Naive thymus-derived CD8-positive, alpha-beta T cell (primary cell): ENCODE data around the gene LGMN. TPM values are rescaled to one million over a fixed set of nuclear protein-coding genes. Genes with fewer than 3 reads are reported as not detected.
A peak's percentile ranks its signal among the peaks of the same experiment; 100 is the strongest.

Experiments used
- ATAC-seq, 2 donors: fragments of 150-1000 bp; cut with Tn5 transposase in 1 of 2; sonication (Bioruptor Pico), chemical (Tn5 transposase) in 1 of 2; 1 replicate in 1 of 2; 2 replicates in 1 of 2; pipeline ENCODE4 v1.10.0; 2021; ENCODE audit warnings: mild to moderate bottlenecking in 2 of 2, moderate library complexity in 2 of 2
- POLR2A ChIA-PET: fragments of 350-600 bp; sonication (Branson Sonifier 250); formaldehyde crosslinking; loops from one replicate; lab custom pipeline; 2021; ENCODE audit warnings: antibody characterized with exemption; lab: Charles Lee
- DNase-seq, 10 donors: peaks; one replicate each; pipeline versions ENCODE4 v3.0.0 to v3.0.0-alpha.2; 2020 to 2022
- H3K27ac Mint-ChIP-seq, 10 donors: one replicate each; pipeline ENCODE4 v1.8.0; 2020 to 2022; ENCODE audit warnings: mild to moderate bottlenecking in 10 of 10, mixed read lengths in 10 of 10, moderate library complexity in 4 of 10, inconsistent platforms in 1 of 10
- H3K27me3 Mint-ChIP-seq, 5 donors: one replicate each; pipeline ENCODE4 v1.8.0; 2021 to 2022; ENCODE audit warnings: mixed read lengths in 5 of 5
- H3K36me3 Mint-ChIP-seq, 3 donors: one replicate each; pipeline ENCODE4 v1.8.0; 2020 to 2022; ENCODE audit warnings: mixed read lengths in 3 of 3, mild to moderate bottlenecking in 2 of 3, inconsistent platforms in 1 of 3
- H3K4me1 Mint-ChIP-seq, 4 donors: one replicate each; pipeline ENCODE4 v1.8.0; 2021 to 2022; ENCODE audit warnings: mixed read lengths in 4 of 4
- H3K4me3 Mint-ChIP-seq, 10 donors: one replicate each; pipeline ENCODE4 v1.8.0; 2020 to 2022; ENCODE audit warnings: mild to moderate bottlenecking in 10 of 10, mixed read lengths in 10 of 10, moderate library complexity in 6 of 10, inconsistent platforms in 1 of 10
- H3K9me3 Mint-ChIP-seq, 9 donors: one replicate each; pipeline ENCODE4 v1.8.0; 2020 to 2022; ENCODE audit warnings: mixed read lengths in 9 of 9, mild to moderate bottlenecking in 3 of 9, inconsistent platforms in 1 of 9, moderate library complexity in 1 of 9
- polyA plus RNA-seq, 3 donors: library from polyadenylated mRNA; unstranded; fragments of 300-500 nt; fragmentation: Illumina TruSeq; gene quantifications; one replicate each; pipeline ENCODE4 v1.2.3, GENCODE V29; 2021
- total RNA-seq, 8 experiments: library from RNA in 2 of 8; stranded (reverse) in 2 of 8; gene quantifications; one replicate each; pipeline ENCODE4 v1.2.3 and lab custom pipeline; 2021 to 2026

Gene LGMN
- total and polyA plus RNA-seq, 5 experiments from 2014 or later: 17.7 to 38.3 (median 19.6) TPM

DNA sequence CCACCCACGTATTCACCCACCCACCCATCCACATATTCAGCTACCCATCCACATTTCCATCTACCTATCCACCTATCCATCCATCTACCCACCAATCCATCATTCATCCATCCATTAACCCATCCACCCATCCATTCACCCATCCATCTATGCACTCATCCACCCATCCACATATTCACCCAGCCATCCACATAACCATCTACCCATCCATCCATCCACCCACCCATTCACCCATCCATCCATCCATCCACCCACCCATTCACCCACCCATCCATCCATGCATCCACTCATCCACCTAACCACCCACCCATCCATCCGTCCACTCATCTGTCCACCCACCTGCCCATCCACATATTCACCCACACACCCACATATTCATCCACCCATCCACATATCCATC, 70.5 kb downstream of the LGMN start:
- H3K27ac Mint-ChIP-seq: peak overlapping the region in 8 of 10 donors; percentile 24 to 93 (median 88)
- POLR2A ChIA-PET: interaction anchor here (0.6 to 1.0 kb wide), 3 partner anchors 15 to 75 kb away, joined by 3 to 4 read pairs (median 3); no protein-coding TSS in a partner anchor
- no peaks in the 10 kb centered on the region for H3K27me3 Mint-ChIP-seq
- H3K36me3 Mint-ChIP-seq: peaks cover 0 to 90% (median 28%) of the 10 kb centered on the region in 3 donors
- no peak overlapping the region for H3K4me3 Mint-ChIP-seq
- no peaks in the 10 kb centered on the region for H3K9me3 Mint-ChIP-seq
- peaks cover 25 to 68% (median 49%) of the 10 kb centered on the region in 4 donors for H3K4me1 Mint-ChIP-seq
- ATAC-seq (no peak), DNase-seq (no peak)

DNA sequence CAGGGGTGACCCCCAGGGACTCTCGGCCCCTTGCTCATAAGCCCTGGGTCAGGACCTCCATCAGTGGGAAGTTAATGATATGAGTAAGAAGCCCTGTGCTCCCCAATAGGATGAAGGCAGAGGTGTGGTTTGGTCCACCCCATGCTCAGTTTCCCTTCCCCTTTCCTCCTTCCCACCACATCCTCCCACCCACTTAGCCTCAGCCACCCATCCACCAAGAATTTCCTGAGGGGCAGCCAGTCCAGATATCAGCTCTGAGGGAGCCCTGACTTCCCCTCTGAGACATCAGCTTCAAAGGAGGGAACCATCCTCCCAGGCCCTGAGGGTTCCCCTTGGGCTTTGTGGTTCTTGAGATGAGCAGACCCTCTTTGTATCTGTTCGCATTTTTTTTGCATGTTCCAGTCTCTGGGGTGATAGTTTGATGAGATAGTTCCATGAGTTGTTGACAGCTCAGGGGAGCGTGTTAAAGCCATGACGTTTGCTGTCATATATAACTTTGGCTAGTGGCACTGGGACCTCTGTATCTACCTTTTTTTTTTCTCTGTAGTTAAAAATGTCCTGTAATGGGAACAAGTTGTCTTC, 71.2 kb downstream of the LGMN start:
- peak overlapping the region in 4 of 10 donors; percentile 10 to 47 (median 26) for H3K4me3 Mint-ChIP-seq
- no peaks in the 10 kb centered on the region for H3K27me3 Mint-ChIP-seq
- no peaks in the 10 kb centered on the region for H3K9me3 Mint-ChIP-seq
- DNase-seq: peak in 2 of 10 donors; percentile 31 to 32
- peaks cover 29 to 75% (median 56%) of the 10 kb centered on the region in 4 donors for H3K4me1 Mint-ChIP-seq
- peak overlapping the region; percentile 56 to 94 (median 88) for H3K27ac Mint-ChIP-seq
- POLR2A ChIA-PET: interaction anchor here (0.6 to 1.5 kb wide), 5 partner anchors 17 to 75 kb away, joined by 3 to 12 read pairs (median 4); no protein-coding TSS in a partner anchor
- ATAC-seq: peak; percentile 59
- H3K36me3 Mint-ChIP-seq: peaks cover 0 to 90% (median 28%) of the 10 kb centered on the region in 3 donors

DNA sequence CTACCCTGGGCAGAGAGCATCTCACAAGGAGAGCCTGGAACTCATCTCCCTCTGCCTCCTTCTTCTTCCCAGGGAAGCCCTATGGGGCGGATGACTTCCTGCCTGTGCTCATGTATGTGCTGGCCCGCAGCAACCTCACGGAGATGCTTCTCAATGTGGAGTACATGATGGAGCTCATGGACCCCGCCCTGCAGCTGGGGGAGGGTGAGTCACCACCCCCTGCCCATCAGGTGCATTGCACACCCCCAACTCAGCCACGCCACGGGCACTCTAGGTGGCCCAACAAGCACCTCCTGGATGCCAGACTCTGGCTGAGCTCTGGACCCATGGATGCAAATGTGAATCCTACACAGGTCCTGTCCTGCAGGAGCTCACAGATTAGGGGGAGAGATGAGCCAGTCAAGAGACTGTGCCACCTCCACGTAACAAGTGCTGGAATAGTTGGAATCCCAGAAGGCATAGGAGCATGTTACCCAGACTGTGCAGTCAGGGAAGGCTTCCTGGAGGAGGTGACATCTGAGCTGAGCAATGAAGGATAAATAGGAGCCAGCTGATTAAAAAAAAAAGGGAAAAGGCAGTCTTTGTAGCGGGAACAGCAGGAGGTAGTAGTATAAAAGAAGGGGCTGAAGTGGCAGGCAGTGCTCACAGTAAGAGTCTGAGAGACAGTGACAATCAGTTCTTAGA, 71.9 kb downstream of the LGMN start:
- H3K9me3 Mint-ChIP-seq: no peaks in the 10 kb centered on the region
- H3K4me1 Mint-ChIP-seq: peaks cover 29 to 75% (median 60%) of the 10 kb centered on the region in 4 donors
- H3K27ac Mint-ChIP-seq: peak overlapping the region; percentile 56 to 94 (median 89)
- H3K4me3 Mint-ChIP-seq: peak overlapping the region in 4 of 10 donors; percentile 10 to 47 (median 22)
- no peaks in the 10 kb centered on the region for H3K27me3 Mint-ChIP-seq
- no peak for ATAC-seq
- peaks cover 0 to 94% (median 28%) of the 10 kb centered on the region in 3 donors for H3K36me3 Mint-ChIP-seq
- POLR2A ChIA-PET: interaction anchor here (0.6 to 1.5 kb wide), 4 partner anchors 17 to 61 kb away, joined by 3 to 12 read pairs (median 4); no protein-coding TSS in a partner anchor
- DNase-seq: no peak

DNA sequence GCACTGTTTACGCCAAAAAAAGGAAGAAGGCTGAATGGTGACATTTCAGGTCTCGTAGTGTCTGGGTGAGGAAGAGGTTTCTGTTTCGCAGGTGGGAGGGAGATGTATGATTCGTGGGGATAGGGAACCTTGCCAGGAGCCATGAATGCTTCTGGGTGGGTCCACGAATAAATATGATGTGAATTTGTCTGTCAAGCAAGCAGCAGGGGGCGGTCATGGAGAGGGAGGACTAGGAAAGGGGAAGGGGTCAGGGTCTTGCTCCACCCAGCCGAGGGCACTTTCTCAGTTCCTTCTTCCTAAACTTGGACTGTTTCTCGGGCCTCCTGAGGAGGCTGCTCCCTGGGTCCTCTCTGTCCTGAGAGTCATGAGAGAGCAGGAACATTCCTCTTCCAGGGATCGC, 72.5 kb downstream of the LGMN start:
- POLR2A ChIA-PET: interaction anchor here (1.2 to 1.5 kb wide), 2 partner anchors 16 to 23 kb away, joined by 3 to 12 read pairs; no protein-coding TSS in a partner anchor
- H3K27ac Mint-ChIP-seq: peak overlapping the region; percentile 71 to 94 (median 89)
- no peak for ATAC-seq
- H3K9me3 Mint-ChIP-seq: no peaks in the 10 kb centered on the region
- DNase-seq: no peak
- no peaks in the 10 kb centered on the region for H3K27me3 Mint-ChIP-seq
- peaks cover 0 to 94% (median 28%) of the 10 kb centered on the region in 3 donors for H3K36me3 Mint-ChIP-seq
- peak overlapping the region in 9 of 10 donors; percentile 6 to 69 (median 35) for H3K4me3 Mint-ChIP-seq
- peaks cover 28 to 74% (median 59%) of the 10 kb centered on the region in 4 donors for H3K4me1 Mint-ChIP-seq

DNA sequence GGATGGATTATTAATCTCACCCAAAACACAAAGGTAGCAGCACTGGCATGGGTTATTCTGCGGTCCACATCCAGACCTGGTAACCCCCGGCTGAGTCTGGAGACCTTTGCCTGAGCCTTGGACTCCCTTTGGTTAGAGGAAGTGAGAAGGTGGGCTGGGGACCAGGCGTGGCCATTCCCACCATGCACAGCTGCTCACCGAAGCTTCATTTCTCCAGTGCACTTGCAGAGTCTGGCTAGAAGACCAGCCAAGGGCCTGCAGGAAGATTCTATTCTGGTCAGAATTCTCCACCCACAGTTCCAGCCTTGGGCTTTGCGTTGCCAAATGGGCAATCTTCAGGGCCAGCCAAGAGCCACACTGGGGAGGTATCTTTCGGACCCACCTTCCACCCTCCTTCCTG, 73.0 kb downstream of the LGMN start:
- ATAC-seq: no peak
- POLR2A ChIA-PET: interaction anchor here (1.6 to 2.1 kb wide), 3 partner anchors 22 to 65 kb away, joined by 4 to 8 read pairs (median 8); no protein-coding TSS in a partner anchor

DNA sequence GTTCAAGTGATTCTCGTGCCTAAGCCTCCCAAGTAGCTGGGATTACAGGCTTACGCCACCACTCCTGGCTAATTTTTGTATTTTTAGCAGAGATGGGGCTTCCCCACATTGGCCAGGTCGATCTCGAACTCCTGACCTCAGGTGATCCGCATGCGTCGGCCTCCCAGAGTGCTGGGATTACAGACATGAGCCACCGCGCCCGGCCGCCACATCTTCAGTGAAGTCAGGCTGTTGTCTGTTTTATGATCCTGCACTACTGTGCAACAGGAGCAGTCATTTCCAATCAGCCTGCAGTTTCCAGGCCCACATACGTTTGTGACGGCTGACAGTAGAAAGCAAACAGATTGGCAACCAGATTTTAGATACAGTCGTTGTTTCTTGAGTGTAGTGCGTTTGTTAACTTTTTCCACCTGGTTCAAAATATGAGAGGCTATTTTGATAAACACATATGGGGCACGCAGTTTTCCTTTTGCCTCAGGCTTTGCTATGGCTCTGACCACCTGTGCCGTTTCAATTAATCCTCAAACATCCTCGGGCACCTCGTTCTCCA, 74.8 kb downstream of the LGMN start:
- POLR2A ChIA-PET: interaction anchor here (0.7 to 2.1 kb wide), 5 partner anchors 8 to 211 kb away, joined by 3 to 8 read pairs (median 6); no protein-coding TSS in a partner anchor
- Mint-ChIP-seq H3K36me3 (peaks cover 0 to 95% (median 15%) of the 10 kb centered on the region in 3 donors), H3K4me3 (peak overlapping the region in 3 of 10 donors; percentile 7 to 56 (median 19)), H3K4me1 (peaks cover 42 to 86% (median 77%) of the 10 kb centered on the region in 4 donors), H3K27me3 (no peaks in the 10 kb centered on the region), H3K27ac (peak overlapping the region; percentile 34 to 91 (median 78)), H3K9me3 (no peaks in the 10 kb centered on the region)
- peak in 1 of 10 donors; percentile 11 for DNase-seq
- no peak for ATAC-seq

More for the DNA sequence above, 73.0 kb downstream of the LGMN start:
- peaks cover 0 to 96% (median 27%) of the 10 kb centered on the region in 3 donors for H3K36me3 Mint-ChIP-seq
- no peaks in the 10 kb centered on the region for H3K27me3 Mint-ChIP-seq
- peaks cover 32 to 75% (median 62%) of the 10 kb centered on the region in 4 donors for H3K4me1 Mint-ChIP-seq
- H3K27ac Mint-ChIP-seq: peak overlapping the region; percentile 71 to 94 (median 89)
- H3K9me3 Mint-ChIP-seq: no peaks in the 10 kb centered on the region
- peak overlapping the region in 5 of 10 donors; percentile 6 to 52 (median 30) for H3K4me3 Mint-ChIP-seq
- DNase-seq: peak in 1 of 10 donors; percentile 18

DNA sequence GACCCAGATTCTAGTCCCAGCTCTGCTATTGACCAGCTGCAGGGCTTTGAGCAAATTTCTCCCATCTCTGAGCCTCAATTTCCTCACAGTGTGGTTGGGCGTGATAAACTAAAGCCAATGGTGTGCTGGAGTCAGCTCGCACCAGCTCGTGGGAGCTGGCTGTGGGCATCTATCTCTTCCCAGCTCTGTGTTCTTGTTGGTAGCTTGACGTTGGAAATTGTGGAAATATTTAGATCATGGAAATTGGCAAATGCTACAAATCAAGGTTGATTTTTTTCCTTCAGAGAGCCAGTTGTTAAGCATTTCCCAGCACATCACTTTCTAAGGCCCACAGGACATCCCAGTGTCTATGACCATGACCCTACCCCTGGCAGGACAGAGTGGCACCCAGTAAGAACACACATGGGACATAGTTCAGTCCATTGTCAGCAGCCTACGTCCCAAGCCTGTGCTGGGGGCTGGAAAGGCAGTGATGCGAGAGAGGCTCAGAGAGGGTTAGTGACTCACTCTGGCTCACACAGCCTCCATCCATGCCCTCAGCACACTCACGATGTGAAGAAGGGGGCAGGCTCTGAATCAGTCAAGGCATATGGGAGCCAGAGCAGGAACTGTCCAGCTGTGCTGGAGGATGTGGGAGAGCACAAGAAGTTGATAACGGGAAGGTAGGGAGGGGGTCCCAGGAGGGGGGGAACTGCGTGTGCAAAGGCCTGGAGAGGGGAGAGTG, 77.6 kb downstream of the LGMN start:
- DNase-seq (no peak), ATAC-seq (no peak)
- Mint-ChIP-seq H3K27me3 (no peaks in the 10 kb centered on the region), H3K4me1 (peaks cover 38 to 89% (median 83%) of the 10 kb centered on the region in 4 donors), H3K9me3 (no peaks in the 10 kb centered on the region), H3K27ac (peak overlapping the region; percentile 55 to 92 (median 86)), H3K4me3 (no peak overlapping the region), H3K36me3 (peaks cover 0 to 95% (median 12%) of the 10 kb centered on the region in 3 donors)
- POLR2A ChIA-PET: interaction anchor here (0.9 to 3.1 kb wide), 4 partner anchors 10 to 37 kb away, joined by 4 to 30 read pairs (median 6); no protein-coding TSS in a partner anchor

DNA sequence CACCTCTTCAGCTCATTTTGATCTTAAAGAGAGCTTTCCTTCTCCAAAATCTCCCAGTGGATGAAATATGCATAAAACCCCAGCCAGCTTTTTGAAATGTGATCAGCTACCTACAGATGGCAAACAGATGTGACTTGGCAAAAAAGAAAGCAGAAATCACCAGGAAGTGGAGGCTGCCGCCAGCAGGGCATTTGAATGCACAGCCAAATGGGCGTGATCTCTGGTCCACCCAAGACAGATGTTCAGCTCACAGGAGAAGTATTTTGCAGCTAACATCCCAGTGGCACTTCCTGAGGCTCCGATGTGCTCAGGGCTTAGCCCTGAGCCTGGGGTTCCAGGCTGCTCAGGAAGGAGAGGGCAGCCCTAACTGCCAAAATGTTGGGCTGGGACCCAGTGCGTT, 78.3 kb downstream of the LGMN start:
- H3K36me3 Mint-ChIP-seq: peaks cover 0 to 95% (median 14%) of the 10 kb centered on the region in 3 donors
- ATAC-seq (peak; percentile 22 to 51), DNase-seq (no peak)
- H3K4me1 Mint-ChIP-seq: peaks cover 40 to 88% (median 83%) of the 10 kb centered on the region in 4 donors
- peak overlapping the region; percentile 55 to 92 (median 86) for H3K27ac Mint-ChIP-seq
- H3K27me3 Mint-ChIP-seq: no peaks in the 10 kb centered on the region
- peak overlapping the region in 1 of 10 donors; percentile 18 for H3K4me3 Mint-ChIP-seq
- H3K9me3 Mint-ChIP-seq: no peaks in the 10 kb centered on the region
- POLR2A ChIA-PET: interaction anchor here (0.7 to 3.1 kb wide), 6 partner anchors 10 to 1503 kb away, joined by 3 to 30 read pairs (median 5); no protein-coding TSS in a partner anchor

DNA sequence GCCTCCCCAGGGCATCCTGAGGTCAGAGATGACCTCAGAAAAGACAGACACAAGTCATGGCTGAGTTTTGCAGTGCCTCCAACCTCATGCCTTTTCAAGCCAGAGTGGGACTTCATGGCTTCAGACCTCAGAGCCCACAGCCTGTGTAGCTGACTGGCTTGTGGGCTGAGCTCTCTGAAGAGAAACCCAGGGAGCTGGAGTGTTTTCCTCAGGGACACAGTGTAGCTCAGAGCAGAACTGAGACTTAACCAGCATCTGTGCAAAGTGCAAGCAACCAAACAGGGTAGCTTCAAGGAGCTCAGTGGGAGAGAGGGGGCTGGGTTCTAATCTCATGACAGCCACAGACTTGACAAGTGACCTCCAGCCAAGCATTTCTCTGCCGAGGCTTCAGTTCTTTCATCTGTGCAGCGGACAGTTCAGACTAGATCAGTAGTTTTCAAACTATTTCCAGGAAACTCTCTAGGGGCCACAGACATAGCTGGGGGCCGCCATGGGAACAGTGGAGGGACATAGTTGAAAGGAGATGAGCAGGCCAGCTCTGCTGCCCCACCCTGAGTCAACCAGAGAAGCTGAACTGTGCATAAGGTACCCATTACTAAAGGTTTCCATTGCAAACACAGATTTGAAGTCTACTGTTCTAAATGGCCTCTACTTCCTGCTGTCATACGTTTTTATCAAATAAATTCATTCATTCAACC, 80.0 kb downstream of the LGMN start:
- peak overlapping the region in 4 of 10 donors; percentile 14 to 36 (median 20) for H3K4me3 Mint-ChIP-seq
- DNase-seq (no peak), ATAC-seq (peak; percentile 21 to 27)
- H3K9me3 Mint-ChIP-seq: no peaks in the 10 kb centered on the region
- no peaks in the 10 kb centered on the region for H3K27me3 Mint-ChIP-seq
- peaks cover 45 to 91% (median 88%) of the 10 kb centered on the region in 4 donors for H3K4me1 Mint-ChIP-seq
- peak overlapping the region; percentile 55 to 92 (median 86) for H3K27ac Mint-ChIP-seq
- POLR2A ChIA-PET: interaction anchor here (1.5 to 3.1 kb wide), 3 partner anchors 16 to 55 kb away, joined by 4 to 30 read pairs (median 6); no protein-coding TSS in a partner anchor
- H3K36me3 Mint-ChIP-seq: peaks cover 5 to 96% (median 20%) of the 10 kb centered on the region in 3 donors

DNA sequence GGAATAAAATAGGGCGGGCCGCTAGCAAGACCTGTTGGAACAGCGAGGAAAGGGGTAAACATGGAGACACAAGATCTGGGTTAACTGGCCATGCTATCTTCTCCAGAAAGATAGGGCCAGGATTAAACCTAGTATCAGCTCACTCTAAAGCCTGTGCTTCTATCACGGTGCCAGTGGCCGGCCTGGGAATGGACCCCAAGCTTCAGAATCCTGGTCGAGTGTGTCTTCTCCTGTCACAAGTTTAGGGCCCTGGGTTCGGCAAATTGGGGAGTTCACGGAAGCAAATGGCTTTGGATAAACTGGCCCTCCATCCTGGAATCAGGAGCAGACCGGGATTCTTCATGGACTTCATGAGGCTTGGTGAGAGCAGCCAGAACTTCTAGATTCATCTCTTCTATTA, 82.2 kb downstream of the LGMN start:
- H3K4me3 Mint-ChIP-seq: peak overlapping the region in 9 of 10 donors; percentile 0 to 77 (median 63)
- DNase-seq: no peak
- POLR2A ChIA-PET: interaction anchor here (0.8 to 1.6 kb wide), 5 partner anchors 8 to 63 kb away, joined by 3 to 6 read pairs (median 4); no protein-coding TSS in a partner anchor

More for the DNA sequence above, 82.2 kb downstream of the LGMN start:
- Mint-ChIP-seq H3K9me3 (no peaks in the 10 kb centered on the region), H3K27me3 (no peaks in the 10 kb centered on the region), H3K27ac (peak overlapping the region; percentile 78 to 93 (median 87)), H3K36me3 (peaks cover 5 to 98% (median 31%) of the 10 kb centered on the region in 3 donors), H3K4me1 (peaks cover 48 to 97% (median 94%) of the 10 kb centered on the region in 4 donors)
- no peak for ATAC-seq
